ENCODE measurements around the gene ITIH1.
A peak's percentile ranks its signal among the peaks of the same experiment; 100 is the strongest.

GRCh38 chr3:52770496-52771333 is 6.7 kb upstream of the ITIH1 start, which contains the start of gene NEK4:
- TF ChIP-seq CTCF (conservative IDR thresholded peaks at IDR 0.05; ENCODE audit: low read depth in 2 of 2) (no peak), POLR2AphosphoS5 (IDR thresholded peaks at IDR 0.05; ENCODE audit: low read depth) (peak; percentile 90), EZH2 (IDR thresholded peaks at IDR 0.05; ENCODE audit: low read depth, unreplicated experiment) (no peak), REST (IDR thresholded peaks at IDR 0.05; ENCODE audit: unreplicated experiment) (no peak), JUNB (IDR thresholded peaks at IDR 0.05; ENCODE audit: unreplicated experiment) (no peak), NANOG (IDR thresholded peaks at IDR 0.05; ENCODE audit: borderline replicate concordance) (no peak), EZH2phosphoT487 (IDR thresholded peaks at IDR 0.05; ENCODE audit: unreplicated experiment) (no peak), CREB1 (CRISPR knock-in tag; IDR thresholded peaks at IDR 0.05; ENCODE audit: low read depth) (peak; percentile 82), ZNF462 (CRISPR knock-in tag; IDR thresholded peaks at IDR 0.05) (no peak)
